A673 (cell line): ENCODE results near the gene DYNC2LI1. TPM values are rescaled to one million over a fixed set of nuclear protein-coding genes. Genes with fewer than 3 reads are reported as not detected.

ENCODE experiments used
- BruUV-seq: library from RNA; stranded (reverse); fragments of 400-500 nt; replicated peaks from 2 replicates; lab custom pipeline; 2021; lab: Mats Ljungman, UMichigan
- CTCF ChIA-PET: fragments of 300-600 bp; sonication (Branson Sonifier 250); formaldehyde crosslinking; loops from one replicate; lab custom pipeline; 2022; ENCODE audit warnings: antibody characterized with exemption; lab: Charles Lee
- POLR2A ChIA-PET: fragments of 300-600 bp; sonication (Branson Sonifier 250); formaldehyde crosslinking; loops from one replicate; lab custom pipeline; 2022; ENCODE audit warnings: antibody characterized with exemption; ENCODE audit not compliant: low non-redundant PET; lab: Charles Lee
- DNase-seq: peaks from one replicate; pipeline ENCODE4 v3.0.0-alpha.2; 2015; ENCODE audit warnings: low spot score
- H3K27ac ChIP-seq: fragments of 200-600 bp; sonication (generic); 2 replicates; pipeline ENCODE4 v1.5.1; 2016; ENCODE audit warnings: mixed run types, low read depth, mild to moderate bottlenecking, mixed read lengths, antibody characterized with exemption, low read length; ENCODE audit not compliant: poor library complexity, severe bottlenecking
- H3K27me3 ChIP-seq: fragments of 200-600 bp; sonication (generic); replicated peaks from 2 replicates; pipeline ENCODE4 v1.6.1; 2017; ENCODE audit warnings: mixed run types, low read depth, mild to moderate bottlenecking, mixed read lengths, antibody characterized with exemption, low read length; ENCODE audit not compliant: insufficient read depth, poor library complexity
- H3K36me3 ChIP-seq: fragments of 200-600 bp; sonication (generic); 2 replicates; pipeline ENCODE4 v1.6.1; 2016; ENCODE audit warnings: mixed run types, mild to moderate bottlenecking, mixed read lengths, antibody characterized with exemption, low read length; ENCODE audit not compliant: insufficient read depth, poor library complexity, severe bottlenecking
- H3K4me1 ChIP-seq: fragments of 200-600 bp; sonication (generic); 2 replicates; pipeline ENCODE4 v1.6.1; 2017; ENCODE audit warnings: mixed run types, mild to moderate bottlenecking, mixed read lengths, antibody characterized with exemption, low read length; ENCODE audit not compliant: insufficient read depth, poor library complexity, severe bottlenecking
- H3K4me3 ChIP-seq: fragments of 200-600 bp; sonication (generic); 2 replicates; pipeline ENCODE4 v1.5.1; 2016; ENCODE audit warnings: low read depth, mixed run types, mild to moderate bottlenecking, mixed read lengths, low read length; ENCODE audit not compliant: poor library complexity, severe bottlenecking
- H3K9me3 ChIP-seq: fragments of 200-600 bp; sonication (generic); 2 replicates; pipeline ENCODE4 v1.6.1; 2016; ENCODE audit warnings: mixed run types, low read depth, mild to moderate bottlenecking, mixed read lengths, antibody characterized with exemption, low read length; ENCODE audit not compliant: poor library complexity, severe bottlenecking
- CTCF ChIP-seq: fragments of 300-800, 200-600 bp; sonication (generic); conservative IDR thresholded peaks from 2 replicates; pipeline ENCODE4 v1.5.1; 2017; ENCODE audit warnings: low read depth, mild to moderate bottlenecking, antibody characterized with exemption, low read length, moderate library complexity, mixed read lengths
- EZH2 ChIP-seq: fragments of 200-600 bp; sonication (generic); IDR thresholded peaks from 2 replicates; pipeline ENCODE4 v1.6.1; 2017; ENCODE audit warnings: borderline replicate concordance, low read depth, mild to moderate bottlenecking, mixed read lengths, antibody characterized with exemption, low read length; ENCODE audit not compliant: poor library complexity, severe bottlenecking
- intact Hi-C: fragments of 100-400 bp; cut with micrococcal nuclease; formaldehyde crosslinking; loops from one replicate; pipeline ENCODE4 v1.10.0; 2022; ENCODE audit not compliant: unreplicated experiment
- total RNA-seq: library from RNA; stranded (reverse); gene quantifications from 2 replicates; pipeline ENCODE4 v1.2.3, GENCODE V29; 2021

Gene DYNC2LI1
- total RNA-seq, 1 experiment from 2014 or later, result 14.8 TPM

GRCh38 chr2:43759195-43759594 lies 14.6 kb upstream of the DYNC2LI1 start:
- Histone ChIP-seq H3K9me3 (no peaks in the 10 kb centered on the region), H3K27me3 (no peaks in the 10 kb centered on the region), H3K4me1 (no peaks in the 10 kb centered on the region), H3K4me3 (no peak overlapping the region), H3K27ac (no peak overlapping the region), H3K36me3 (no peaks in the 10 kb centered on the region)
- no peak for DNase-seq
- intact Hi-C loops, result no loop called here
- POLR2A ChIA-PET, result no interaction called here
- TF ChIP-seq EZH2, result no peak
- TF ChIP-seq CTCF, result no peak
- CTCF ChIA-PET, result no interaction called here
- no TSS peak for BruUV-seq

DNA sequence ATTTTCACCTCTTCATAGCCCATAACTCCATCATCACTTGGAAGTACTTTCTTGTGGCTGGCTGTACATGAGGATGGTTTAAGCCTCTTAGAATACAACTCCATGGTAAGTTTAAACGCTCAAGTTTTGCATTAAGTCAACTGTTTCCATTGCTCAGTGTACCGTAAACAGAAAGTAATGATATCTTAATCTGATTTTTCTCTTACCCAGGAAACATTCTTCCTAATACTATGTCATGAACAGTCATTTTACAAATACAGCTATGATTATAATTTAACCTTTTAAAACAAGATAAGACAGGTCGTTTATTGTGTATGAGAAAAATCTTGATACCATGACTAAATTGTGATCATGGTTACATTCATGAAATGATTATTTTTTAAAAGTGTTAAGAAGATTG lies 11.6 kb upstream of the DYNC2LI1 start:
- no peaks in the 10 kb centered on the region for H3K36me3 ChIP-seq
- H3K4me1 ChIP-seq, result no peaks in the 10 kb centered on the region
- no TSS peak for BruUV-seq
- TF ChIP-seq EZH2, result no peak
- no peak for TF ChIP-seq CTCF
- no peak overlapping the region for H3K4me3 ChIP-seq
- ChIA-PET POLR2A (no interaction called here), CTCF (no interaction called here)
- no peaks in the 10 kb centered on the region for H3K9me3 ChIP-seq
- H3K27ac ChIP-seq, result no peak overlapping the region
- intact Hi-C loops, result no loop called here
- no peak for DNase-seq
- H3K27me3 ChIP-seq, result no peaks in the 10 kb centered on the region

DNA sequence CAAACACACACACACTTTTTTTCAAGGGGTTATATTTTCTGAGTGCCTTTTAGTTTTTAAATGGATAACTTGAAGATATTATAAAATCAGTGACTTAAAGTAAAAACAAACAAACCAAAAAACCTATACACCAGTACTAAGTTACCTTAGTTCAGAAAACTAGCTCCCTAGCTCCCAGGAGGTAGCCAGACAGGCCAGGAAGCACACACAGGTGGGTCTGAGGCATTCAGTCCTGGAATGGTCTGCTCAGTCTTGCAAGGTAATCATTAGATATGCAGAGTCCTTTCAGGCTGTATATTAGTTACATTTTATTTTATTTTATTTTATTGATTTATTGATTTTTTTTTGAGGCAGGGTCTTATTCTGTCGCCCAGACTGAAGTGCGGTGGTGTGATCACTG lies 10.7 kb upstream of the DYNC2LI1 start:
- ChIA-PET CTCF (no interaction called here), POLR2A (no interaction called here)
- TF ChIP-seq CTCF (no peak), EZH2 (no peak)
- Histone ChIP-seq H3K27me3 (no peaks in the 10 kb centered on the region), H3K27ac (no peak overlapping the region), H3K36me3 (no peaks in the 10 kb centered on the region), H3K4me1 (no peaks in the 10 kb centered on the region), H3K9me3 (no peaks in the 10 kb centered on the region), H3K4me3 (no peak overlapping the region)
- no peak for DNase-seq
- BruUV-seq, result no TSS peak
- intact Hi-C loops, result no loop called here
